ENCODE data around the gene CTIF.

The CTIF gene

DNA sequence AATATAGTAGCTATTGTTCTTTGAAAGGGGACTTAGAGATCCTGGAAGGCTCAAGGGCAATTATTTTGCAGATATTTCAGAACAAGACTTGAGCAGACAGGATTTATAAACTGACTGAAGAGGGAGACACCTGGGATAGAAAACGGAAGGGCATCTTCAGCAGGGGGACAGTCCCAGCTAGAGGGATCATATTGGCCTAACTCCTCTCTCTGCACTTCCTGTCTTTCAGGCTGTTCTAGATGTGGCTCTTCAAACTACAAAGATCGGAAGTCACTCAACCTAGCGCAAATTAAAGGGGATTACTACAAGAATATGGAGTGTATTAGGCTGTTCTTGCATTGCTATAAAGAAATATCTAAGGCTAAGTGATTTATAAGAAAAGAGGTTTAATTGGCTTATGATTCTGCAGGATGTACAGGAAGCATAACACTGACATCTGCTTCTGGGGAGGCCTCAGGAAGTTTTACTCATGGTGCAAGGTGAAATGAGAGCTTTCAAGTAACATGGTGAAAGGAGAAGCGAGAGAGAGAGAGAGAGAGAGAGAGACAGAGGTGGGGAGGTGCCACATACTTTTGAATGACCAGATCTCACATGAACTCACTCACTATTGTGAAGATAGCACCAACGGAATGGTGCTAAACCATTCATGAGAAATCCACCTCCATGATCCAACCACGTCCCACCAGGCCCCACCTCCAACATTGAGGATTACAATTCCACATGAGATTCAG is 5.3 kb upstream of the CTIF start:
- DNase-seq: no peak

DNA sequence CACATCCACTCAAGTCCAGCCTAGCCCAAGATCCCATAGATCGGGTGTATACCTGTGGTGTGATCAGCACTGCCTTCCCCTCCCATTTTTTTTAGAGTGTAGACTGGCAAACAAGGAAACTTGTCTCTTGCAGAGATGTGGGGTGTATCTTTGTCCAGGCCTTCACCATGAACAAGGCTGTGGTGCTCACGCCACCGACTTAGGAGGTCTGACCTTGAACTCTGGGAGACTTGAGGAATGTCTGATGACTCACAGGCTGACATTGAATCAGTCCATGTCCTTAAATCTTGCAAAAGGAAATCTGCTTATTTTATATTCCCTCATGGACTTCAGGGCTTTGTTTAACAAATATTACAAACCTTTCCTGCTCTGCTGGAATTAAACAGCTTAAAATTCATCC is 4.5 kb upstream of the CTIF start:
- no peak for DNase-seq

DNA sequence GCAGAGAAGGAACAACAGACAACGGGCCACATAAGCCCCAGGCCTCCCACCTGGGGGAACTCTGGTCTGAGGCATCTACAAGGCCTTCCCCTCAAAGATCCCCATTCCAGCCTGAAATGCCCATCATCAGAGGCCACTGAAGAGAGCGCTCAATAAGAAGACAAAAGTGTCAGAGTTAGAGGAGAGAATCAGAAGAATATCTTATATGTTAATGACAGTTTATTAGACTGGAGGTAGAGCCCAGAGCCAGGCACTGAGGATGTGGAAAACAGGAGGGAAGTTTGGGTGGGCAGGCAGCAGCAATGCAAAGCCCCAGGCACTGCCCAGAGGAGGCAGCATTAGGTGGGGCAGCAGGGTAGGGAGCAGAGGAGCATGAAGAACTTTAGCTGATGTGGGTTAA is 2.9 kb upstream of the CTIF start:
- DNase-seq: no peak

DNA sequence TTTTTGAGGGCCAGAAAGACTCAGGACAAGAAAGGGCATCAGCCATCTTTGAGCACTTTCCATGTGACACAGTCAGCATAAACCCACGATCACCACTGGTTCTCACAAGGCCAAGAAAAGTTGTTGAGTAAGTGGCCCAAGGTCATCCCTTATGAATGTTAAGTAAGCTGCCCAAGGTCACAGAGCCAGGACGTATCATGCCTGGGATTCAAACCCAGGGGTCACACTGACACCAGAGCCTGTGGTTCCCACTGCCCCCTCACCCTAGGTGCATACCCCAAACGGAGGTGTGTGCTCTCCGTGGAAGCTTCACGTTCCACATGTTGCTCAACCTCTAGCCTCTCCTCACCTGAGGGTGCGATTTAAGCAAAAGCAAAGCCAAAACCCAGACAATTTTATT is 2.3 kb upstream of the CTIF start:
- DNase-seq: no peak

DNA sequence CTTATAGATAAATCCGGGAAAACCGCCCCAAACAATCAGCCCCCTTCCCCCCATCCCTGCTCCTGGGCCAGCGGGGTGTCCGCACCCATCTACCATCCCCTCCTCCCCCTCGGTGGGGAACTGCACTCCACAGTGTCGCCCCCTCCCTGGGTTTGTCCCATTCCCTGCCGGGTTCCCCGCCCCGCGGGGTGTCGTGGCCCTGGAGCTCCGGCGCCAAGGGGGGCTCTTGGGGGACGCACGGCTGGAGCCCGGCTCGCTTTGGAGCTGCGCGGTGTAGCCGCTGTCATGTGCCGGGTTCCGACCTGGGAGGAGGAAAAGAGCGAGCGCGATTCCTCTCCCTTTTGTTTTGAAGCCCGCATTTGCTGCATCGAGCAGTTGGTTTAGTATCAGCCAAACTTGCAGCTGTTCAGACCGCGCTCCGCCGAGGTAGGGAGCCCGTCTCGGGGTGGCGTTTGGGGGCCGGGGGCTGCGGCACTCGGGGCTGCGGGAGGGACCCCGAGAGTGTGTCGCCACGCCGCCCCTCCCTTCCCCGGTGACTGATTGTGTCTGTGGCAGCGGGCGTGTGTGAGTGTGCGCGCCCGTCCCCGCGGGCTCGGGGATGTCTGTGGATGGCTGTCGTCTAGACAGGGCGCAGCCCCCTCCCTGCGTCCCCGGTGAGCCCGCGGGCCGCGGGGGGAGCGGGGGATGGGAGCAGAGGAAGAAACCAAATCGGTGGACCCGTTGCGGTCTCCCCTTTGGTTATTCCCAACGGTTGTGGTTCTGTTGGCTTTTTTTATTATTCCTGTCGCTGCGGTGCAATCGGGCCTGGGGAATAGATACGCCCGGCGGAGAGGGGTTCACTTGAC is 797 bp downstream of the CTIF start:
- peak; percentile 33 for DNase-seq

DNA sequence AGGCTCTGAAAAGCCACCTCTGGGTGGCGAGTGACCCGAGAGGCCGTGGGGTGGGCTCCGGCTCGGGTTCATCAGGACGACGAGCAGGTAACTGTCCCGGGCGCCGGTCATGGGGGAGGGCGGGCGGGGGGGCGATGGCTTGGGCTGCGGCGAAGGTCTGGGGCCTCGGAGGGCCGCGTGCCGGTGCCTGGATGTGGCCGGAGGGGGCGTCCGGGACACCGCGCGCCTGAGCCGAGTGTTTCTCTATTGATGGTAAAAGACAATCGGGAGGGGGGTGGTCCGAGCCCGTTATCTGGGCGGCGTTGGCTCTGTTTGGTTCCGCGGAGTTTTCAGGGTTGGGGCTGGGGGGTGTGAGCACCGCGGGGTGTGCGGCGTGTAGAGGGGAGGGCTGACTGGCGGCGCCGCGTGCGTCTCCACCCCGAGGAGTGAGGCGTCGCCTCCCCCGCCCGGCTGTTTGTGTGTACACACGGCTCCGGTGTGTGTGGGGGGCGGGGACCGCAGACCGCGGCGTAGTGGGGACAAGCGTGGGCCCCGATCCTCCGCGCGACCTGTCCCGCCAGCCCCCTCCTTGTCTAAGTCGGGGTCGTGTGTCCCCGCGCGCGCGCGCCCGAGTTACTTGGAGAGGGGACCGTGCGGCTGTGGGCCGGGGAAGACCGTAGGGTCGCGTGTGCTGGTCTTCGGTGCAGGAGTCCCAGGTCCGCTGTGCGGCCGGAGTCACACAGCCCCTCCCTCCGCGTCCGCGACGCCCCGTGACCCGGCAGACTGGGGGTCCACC is 1.6 kb downstream of the CTIF start:
- no peak for DNase-seq

DNA sequence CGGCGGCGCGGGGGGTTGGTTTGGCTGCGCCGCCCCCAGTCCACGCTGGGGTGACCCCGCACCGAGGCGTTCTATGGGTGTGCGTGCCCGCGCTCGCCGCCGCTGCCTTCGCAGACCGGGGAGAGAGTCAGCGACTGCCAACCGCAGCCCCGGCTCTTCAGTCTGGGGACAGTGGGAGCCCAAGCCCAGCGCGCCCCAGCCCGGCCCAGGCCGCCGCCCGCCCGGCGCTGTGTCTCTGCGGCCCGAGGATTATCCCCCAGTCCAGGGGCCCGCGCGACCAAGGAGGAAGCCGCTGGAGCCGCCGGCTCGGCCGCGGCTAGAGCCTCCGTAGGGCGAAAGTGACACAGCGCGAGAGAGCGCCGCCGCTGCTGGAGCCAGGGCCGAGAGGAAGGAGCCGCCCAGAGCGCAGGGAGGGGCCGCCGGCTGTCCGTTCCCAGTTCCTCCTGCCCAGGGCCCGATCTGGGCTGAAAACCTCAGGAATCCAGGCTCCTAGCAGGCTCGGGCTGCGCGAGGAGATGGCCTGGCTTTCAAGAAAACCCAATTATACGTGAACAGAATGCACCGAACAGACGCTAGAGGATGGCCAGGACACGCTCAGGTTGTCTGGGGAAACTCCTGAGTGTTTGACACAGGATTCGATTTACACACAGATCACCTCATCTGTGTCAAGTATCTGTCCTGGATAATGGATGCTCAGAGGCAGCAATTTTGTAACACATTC is 2.4 kb downstream of the CTIF start:
- DNase-seq: peak; percentile 75

DNA sequence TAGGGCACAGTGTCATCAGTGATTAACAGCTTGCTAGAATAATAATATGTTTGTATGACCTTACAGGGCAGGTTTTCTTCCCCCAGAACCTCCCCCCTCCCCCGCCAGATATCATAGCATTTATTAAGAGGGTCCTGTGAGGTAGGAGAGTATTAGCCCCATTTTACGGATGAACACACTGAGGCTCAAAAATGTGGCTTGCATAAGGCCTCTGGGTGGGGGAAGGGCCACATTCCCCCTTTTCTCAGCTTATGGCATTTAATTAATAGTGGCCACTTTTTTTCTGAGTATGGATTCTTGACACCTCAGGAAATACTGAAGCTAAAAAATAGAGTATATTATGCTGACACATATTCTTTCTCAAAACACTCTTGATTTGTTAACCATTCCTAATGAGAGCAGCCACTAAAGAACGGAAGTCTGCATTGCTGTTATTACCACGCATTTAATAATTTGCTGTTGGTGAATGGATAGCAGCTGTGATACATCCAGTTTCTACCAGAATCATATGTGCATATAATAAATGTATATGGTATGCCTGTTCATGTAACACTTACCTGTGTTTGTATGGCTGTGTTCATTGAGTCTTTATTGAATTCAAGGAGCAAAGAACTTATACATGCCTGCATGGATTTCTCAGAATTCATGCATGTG is 3.0 kb downstream of the CTIF start:
- no peak for DNase-seq

DNA sequence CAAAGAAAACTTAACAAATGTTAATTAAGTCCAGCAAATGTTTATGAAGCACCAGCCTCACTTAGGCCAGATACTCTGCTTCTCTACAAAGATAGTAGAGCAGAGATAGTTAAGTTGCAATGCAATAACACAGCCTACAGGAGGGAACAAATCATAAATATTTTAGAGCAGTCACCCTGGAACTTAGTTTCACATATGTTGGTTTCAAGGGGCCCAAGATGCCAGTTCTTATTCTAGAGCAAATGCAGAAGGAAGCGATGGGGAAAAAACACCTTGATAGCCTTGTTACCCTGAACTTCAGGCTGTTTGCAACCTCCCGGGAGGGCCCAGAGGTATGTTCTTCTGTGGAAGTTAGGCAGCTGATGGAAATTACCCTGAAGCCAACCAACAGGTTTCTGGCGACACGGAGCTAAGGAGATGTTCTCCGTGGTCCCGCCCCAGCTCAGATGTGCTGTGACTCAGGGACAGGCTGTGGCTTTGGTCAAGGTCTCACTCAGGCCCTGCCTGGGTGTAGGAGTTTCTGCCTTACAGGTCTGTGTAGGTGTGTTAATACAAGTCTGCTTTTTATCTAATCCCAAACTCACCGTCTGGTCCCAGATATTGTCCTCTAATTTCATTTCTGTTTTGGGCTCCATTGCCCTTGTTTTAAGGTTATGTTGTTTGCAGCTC is 3.8 kb downstream of the CTIF start:
- no peak for DNase-seq

DNA sequence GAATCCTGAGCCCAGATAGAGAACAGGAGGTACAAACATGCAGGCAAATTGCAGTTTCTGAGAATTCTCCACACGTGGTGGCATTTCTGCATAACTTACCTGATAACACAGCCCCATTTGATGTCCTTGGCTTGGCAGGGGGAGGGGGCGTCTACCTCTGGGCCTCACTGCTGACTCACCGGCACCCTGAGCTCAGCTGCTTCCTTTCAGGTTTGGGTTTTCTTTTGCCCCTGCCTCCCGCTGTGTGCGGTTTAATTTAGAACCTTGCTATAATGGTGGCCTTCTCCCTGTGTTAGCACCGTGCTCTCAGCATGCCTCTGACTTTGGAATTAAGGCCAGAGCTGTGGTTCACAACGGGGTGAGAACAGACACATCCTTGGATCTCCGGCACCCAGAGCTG is 4.4 kb downstream of the CTIF start:
- DNase-seq: no peak

DNA sequence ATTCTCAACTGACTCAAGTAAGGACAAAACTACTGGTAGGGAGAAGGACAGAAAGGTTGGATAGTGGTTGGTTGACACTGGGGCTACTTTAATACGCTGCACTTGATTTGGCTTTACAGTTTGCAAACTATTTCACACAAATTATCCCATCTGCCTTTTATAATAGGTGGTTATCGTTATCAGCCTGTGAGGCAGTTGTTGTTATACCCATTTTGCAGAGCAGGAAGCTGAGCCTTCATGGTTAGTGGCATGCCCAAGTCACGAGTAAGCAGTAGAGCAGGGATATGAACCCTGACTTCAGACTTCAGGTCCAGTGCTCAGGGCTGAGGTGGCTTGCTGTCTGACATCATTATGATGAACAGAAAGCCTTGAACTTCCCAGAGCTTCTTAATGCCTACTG is 5.3 kb downstream of the CTIF start:
- DNase-seq: no peak

DNA sequence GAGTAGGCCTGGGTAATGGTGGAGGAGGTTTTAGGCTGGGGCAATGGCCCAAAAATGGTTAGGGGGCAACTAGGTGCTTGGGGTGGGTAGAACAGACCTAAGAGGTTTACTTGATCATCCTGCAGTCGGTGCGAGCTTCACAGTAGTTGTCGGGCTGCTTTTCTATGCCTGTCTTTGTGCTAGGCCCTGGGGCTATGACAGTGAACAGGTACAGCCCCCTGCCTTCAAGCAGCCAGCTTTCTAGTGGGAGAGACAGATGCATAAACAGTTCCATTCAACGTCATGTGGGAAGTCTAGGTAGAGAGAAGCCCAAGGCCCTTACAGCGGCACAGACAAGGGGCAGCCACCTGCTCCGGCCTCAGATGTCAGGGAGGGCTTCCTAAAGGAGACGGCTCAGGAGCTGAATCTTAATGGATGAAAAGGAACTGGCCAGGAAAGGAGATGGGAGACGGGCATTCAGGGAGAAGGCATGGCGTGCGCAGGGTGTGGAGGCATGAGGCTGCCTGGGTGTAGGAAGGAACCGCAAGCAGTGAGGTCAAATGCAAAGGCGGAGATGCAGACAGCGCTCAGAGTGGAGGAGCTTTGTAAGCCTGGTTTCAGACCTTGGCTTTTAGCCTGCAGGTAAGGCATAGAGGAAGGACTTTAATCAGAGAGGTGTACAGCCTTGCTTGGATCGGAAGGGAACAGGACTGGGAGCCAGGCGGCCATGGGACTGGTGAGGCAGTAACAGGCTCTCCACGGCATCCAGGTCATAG is 6.0 kb downstream of the CTIF start:
- no peak for DNase-seq

DNA sequence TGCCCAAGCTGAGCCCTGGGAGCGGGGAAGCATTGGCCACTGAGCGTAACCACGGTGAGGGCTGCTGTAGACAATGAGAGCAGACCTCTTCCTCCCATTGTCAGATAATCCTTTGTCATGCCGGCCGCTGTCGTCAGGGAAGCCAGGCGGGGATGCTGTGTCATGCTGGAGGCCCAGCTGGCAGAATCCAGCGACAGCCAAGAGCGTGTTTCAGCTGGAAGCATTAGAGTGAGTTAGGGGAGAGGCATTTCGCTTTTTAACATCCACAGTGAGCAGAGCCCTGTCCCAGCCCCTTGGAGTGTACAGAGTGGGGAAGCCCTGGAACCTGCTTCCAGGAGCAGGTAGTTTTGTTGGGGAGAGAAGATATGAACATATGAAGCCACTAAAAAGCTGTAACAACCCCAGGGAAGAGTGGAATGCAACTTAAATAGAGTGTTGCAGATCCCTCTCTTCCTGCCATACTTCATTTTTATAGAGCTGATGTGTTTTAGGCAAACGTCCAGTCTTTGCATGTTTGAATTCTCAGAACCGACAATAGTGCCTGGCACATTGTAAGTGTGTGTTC is 7.0 kb downstream of the CTIF start:
- peak; percentile 17 for DNase-seq

DNA sequence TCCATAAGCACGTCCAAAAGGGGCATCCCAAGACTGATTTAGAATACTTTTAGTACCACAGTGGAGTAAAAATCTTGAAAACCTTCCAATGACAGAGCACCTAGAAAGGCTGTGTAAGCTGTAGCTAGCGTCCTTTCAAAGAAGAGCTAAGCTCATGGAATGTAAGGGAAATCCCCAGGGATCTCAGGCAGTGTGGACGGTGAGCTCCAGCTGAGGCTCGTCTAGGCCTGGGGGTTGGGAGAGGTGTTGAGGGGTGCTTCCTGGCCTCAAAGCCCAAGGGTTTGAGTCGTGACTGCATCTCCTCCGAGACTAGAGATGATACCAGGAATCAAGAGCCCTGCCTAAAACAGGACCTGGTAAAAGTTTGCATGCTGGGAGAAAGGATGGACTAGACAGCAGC is 7.6 kb downstream of the CTIF start:
- peak; percentile 36 for DNase-seq

DNA sequence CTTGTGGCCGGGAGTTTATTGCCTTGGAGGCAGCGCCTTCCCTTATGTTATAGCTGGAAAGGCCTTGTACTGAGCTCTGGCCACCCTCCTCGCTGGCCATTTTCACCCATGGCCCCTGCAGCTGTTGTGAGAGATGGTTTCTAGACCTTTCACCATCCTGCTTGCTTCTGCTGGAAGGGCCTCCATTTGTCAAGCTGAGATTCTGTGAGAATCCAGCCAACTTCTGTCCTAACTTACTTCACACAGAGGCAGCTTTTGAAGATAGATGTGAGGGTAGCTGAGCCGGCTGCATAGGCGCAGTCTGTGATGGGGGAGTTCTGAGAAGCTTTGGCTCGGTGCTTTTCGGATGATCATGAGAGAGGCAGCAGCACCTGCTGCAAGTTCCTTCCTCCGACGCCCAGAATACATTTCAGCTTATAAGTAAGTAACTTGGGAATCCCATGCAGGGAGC is 8.7 kb downstream of the CTIF start:
- DNase-seq: no peak

DNA sequence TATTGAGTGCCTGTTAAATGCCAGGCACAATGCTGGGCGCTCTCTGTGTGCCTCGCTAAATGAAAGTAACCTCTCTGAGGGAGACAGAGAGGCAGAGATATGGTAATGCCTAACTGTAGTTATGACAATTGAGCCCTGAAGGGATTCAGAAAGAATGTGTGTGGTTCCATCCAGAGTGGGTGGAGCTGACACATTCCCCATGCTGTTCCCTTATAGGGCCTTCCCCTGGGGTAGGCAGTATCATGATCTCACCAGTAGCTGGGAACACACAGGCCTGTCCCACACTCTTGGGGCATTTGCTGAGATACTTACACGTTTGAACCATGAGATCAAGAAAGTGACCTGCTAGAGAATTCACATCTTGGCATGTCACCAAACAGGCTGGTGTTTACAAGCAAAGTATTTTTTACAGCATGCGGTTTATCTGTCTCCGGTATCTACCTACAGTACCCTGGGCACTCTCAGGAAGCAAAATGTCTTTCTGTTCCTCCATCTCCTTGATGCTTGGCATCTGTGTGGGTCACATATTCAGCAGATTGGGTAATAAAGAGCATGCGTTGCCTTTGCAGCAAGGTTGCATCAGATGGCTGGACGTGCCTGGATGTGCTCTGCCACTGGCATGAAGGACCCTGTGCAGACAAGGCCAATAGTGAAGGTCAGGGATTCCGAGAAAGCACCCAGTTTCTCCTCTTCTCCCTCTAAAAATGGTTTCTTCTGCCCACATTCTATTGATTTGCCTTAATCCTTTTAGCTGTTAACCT is 9.4 kb downstream of the CTIF start:
- peak; percentile 61 for DNase-seq

DNA sequence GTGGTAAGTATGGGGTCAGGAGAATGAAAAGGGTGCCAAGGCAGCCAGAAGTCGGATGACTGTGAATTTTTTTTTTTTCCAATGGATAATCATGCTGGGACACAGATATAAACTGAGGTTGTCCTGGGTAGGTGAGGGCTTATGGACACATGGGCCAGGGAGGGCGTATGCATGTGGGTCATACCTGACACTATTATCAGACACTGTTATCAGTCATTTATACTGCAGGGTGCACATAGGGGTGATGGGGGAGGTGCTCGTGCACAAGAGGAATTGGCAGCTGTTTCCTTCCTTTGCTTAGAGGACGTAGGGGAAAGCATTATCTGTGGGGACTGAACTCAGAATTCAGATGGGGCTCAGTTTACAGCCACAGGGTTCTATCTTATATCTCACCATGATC is 10.1 kb downstream of the CTIF start:
- DNase-seq: no peak

DNA sequence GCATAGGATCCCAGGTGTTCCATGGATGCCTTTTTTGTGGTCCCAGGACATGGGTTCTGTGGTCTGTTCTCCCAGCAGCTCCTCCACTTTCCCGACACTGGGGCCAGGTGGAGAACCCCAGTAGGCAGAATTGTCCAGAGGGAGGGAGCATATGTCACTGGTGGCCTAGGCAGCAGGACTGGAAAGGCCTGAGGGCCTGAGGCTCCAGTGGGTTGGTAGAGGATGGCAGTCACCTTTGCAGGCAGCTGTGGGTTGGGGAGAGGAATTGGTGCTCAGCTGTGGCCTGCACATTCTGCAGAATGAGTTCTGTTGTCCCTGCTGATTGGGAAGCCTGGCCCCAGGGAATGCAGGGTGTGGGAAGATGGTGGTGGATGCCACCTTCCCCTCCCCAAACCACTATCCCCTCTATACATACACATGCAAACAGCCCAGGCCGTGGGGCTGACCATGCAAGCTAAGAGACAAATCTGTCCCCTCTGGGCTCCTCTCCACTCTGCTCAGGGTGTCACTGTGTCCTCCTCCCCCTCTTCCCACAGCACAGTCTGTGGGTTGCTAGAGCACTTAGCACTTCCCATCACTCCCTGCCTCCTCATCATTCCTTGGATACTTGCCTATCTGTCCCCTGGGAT is 11.4 kb downstream of the CTIF start:
- no peak for DNase-seq

DNA sequence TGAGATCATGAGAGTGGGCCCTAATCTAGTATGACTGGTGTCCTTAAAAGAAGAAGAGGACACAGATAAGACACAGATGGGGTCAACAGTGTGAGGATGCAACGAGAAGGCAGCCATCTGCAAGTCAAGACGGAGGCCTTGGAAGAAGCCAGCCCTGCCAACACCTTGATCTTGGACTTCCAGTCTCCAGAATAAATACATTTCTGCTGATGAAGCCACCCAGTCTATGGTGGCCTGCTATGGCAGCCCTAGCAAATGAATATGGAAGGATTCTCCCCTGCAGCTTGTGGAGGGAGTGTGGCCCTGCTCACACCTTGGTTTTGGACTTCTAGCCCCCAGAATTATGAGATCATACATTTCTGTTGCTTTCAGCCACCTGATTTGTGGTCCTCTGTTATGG is 12.3 kb downstream of the CTIF start:
- DNase-seq: no peak

Measured in amniotic stem cell (primary cell).